ENCODE measurements around the gene PROSER3.

PROSER3 gene

DNA sequence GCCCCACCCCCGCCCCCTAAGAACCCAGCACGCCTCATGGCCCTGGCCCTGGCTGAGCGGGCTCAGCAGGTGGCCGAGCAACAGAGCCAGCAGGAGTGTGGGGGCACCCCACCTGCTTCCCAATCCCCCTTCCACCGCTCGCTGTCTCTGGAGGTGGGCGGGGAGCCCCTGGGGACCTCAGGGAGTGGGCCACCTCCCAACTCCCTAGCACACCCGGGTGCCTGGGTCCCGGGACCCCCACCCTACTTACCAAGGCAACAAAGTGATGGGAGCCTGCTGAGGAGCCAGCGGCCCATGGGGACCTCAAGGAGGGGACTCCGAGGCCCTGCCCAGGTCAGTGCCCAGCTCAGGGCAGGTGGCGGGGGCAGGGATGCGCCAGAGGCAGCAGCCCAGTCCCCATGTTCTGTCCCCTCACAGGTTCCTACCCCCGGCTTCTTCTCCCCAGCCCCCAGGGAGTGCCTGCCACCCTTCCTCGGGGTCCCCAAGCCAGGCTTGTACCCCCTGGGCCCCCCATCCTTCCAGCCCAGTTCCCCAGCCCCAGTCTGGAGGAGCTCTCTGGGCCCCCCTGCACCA, 29.3 kb downstream of the PROSER3 start:
- H3K4me3 ChIP-seq (ENCODE audit: low read depth, low read length) = no peak overlapping the region
- no peak for DNase-seq (ENCODE audit: low read depth)
- TF ChIP-seq CTCF (IDR thresholded peaks at IDR 0.05; ENCODE audit: low read depth, low read length) (no peak), POLR2A (IDR thresholded peaks at IDR 0.05; ENCODE audit: extremely low read depth, insufficient read length) (no peak), MYC (IDR thresholded peaks at IDR 0.05; ENCODE audit: low read depth, low read length) (no peak)
- TF ChIP-seq, protein P1, sequence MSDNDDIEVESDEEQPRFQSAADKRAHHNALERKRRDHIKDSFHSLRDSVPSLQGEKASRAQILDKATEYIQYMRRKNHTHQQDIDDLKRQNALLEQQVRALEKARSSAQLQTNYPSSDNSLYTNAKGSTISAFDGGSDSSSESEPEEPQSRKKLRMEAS (IDR thresholded peaks at IDR 0.05; ENCODE audit: low read depth, low read length) = no peak

GRCh38 chr19:35788205-35788960, 30.4 kb downstream of the PROSER3 start:
- no peak for TF ChIP-seq CTCF (IDR thresholded peaks at IDR 0.05; ENCODE audit: low read depth, low read length)
- no peak for TF ChIP-seq MYC (IDR thresholded peaks at IDR 0.05; ENCODE audit: low read depth, low read length)
- no peak for TF ChIP-seq POLR2A (IDR thresholded peaks at IDR 0.05; ENCODE audit: extremely low read depth, insufficient read length)
- TF ChIP-seq, protein P1 (IDR thresholded peaks at IDR 0.05; ENCODE audit: low read depth, low read length) = no peak
- H3K4me3 ChIP-seq (ENCODE audit: low read depth, low read length) = no peak overlapping the region
- no peak for DNase-seq (ENCODE audit: low read depth)

DNA sequence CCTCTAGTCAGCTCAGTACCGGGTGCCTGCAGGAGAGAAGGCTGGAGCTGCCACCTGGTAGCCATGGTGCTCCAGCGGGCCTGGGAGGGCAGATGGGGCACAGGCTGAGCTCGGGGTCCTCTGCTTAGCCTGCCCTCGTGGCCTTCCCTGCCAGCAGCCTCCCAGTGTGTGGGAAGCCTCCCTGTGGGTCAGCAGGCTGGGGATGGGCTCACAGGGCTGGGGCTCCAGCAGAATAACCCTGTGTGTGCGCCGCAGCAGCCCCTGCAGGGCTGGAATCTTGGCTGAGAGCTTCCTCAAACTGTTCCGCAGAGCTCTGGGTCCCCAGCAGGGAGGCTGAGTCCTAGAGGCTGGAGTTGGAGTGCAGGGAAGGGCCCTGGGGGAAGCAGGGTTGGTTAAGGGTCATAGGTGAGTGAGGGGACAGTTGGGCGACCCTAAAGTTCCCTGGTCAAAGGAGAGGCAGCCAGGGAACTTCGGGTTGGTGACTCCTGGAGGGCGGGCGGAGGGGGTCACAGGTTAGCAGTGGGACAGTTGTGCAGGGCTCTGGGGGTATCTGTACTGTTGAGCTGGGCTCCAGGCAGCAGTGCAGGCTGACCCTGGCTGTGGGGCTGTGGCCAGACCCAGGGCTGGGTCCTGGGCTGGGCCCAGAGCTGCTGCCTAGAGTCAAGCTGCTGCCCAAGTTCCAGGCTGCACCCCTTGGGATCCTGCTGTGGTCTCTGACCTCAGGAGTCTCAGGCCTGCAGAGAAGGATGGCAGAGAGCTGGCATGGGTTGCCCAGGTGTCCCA, 31.4 kb downstream of the PROSER3 start:
- no peak for DNase-seq (ENCODE audit: low read depth)
- no peak overlapping the region for H3K4me3 ChIP-seq (ENCODE audit: low read depth, low read length)
- TF ChIP-seq, protein P1 (IDR thresholded peaks at IDR 0.05; ENCODE audit: low read depth, low read length) = no peak
- TF ChIP-seq CTCF (IDR thresholded peaks at IDR 0.05; ENCODE audit: low read depth, low read length) (no peak), MYC (IDR thresholded peaks at IDR 0.05; ENCODE audit: low read depth, low read length) (no peak), POLR2A (IDR thresholded peaks at IDR 0.05; ENCODE audit: extremely low read depth, insufficient read length) (no peak)

GRCh38 chr19:35789978-35790944, 32.3 kb downstream of the PROSER3 start:
- DNase-seq (ENCODE audit: low read depth) = no peak
- no peak for TF ChIP-seq MYC (IDR thresholded peaks at IDR 0.05; ENCODE audit: low read depth, low read length)
- TF ChIP-seq POLR2A (IDR thresholded peaks at IDR 0.05; ENCODE audit: extremely low read depth, insufficient read length) = no peak
- TF ChIP-seq CTCF (IDR thresholded peaks at IDR 0.05; ENCODE audit: low read depth, low read length) = no peak
- TF ChIP-seq, protein P1 (IDR thresholded peaks at IDR 0.05; ENCODE audit: low read depth, low read length) = no peak
- no peak overlapping the region for H3K4me3 ChIP-seq (ENCODE audit: low read depth, low read length)

All from NB4 (cell line).